H1 (cell line): ENCODE data around the gene C1orf116. TPM values are rescaled to one million over a fixed set of nuclear protein-coding genes. Genes with fewer than 3 reads are reported as not detected.

Source experiments
- CTCF ChIA-PET: fragments of 300-600 bp; sonication (Branson Sonifier 250); formaldehyde crosslinking; loops from one replicate; lab custom pipeline; 2021; ENCODE audit not compliant: partially characterized antibody; lab: Charles Lee
- POLR2A ChIA-PET: fragments of 300-600 bp; sonication (Branson Sonifier 250); formaldehyde crosslinking; loops from one replicate; lab custom pipeline; 2021; ENCODE audit warnings: inconsistent platforms; ENCODE audit not compliant: partially characterized antibody; lab: Charles Lee
- DNase-seq, 2 experiments: peaks; one replicate each; pipeline versions ENCODE4 v3.0.0 to v3.0.0-alpha.2; 2010 to 2022; ENCODE audit warnings: low spot score in 2 of 2, low read depth in 1 of 2, mixed read lengths in 1 of 2
- FAIRE-seq: peaks from 2 replicates; lab custom pipeline; 2011; peaks lifted over from hg19 to GRCh38; lab: Jason Lieb, UNC
- H2AFZ ChIP-seq: 2 replicates; pipeline ENCODE4 v1.8.1; 2012; ENCODE audit warnings: low read length, inconsistent platforms
- H2AK5ac ChIP-seq: 2 replicates; pipeline ENCODE4 v1.6.1; 2013; ENCODE audit warnings: low read depth, low read length
- H2BK120ac ChIP-seq: replicated peaks from 2 replicates; pipeline ENCODE3; 2013; ENCODE audit warnings: low read depth, low read length, inconsistent platforms
- H2BK12ac ChIP-seq: 2 replicates; pipeline ENCODE4 v1.6.1; 2013; ENCODE audit warnings: low read depth, low read length
- H2BK15ac ChIP-seq: 2 replicates; pipeline ENCODE4 v1.6.1; 2013; ENCODE audit warnings: low read length
- H2BK20ac ChIP-seq: 2 replicates; pipeline ENCODE4 v1.6.1; 2013; ENCODE audit warnings: low read length
- H2BK5ac ChIP-seq: 2 replicates; pipeline ENCODE4 v1.6.1; 2013; ENCODE audit warnings: low read depth, low read length
- H3K14ac ChIP-seq: 2 replicates; pipeline ENCODE4 v1.6.1; 2013; ENCODE audit warnings: inconsistent platforms; ENCODE audit not compliant: insufficient read length
- H3K18ac ChIP-seq: 2 replicates; pipeline ENCODE4 v1.6.1; 2013; ENCODE audit warnings: low read length; ENCODE audit errors: extremely low read depth
- H3K23ac ChIP-seq: 2 replicates; pipeline ENCODE4 v1.6.1; 2013; ENCODE audit warnings: inconsistent platforms; ENCODE audit not compliant: insufficient read length
- H3K23me2 ChIP-seq: 2 replicates; pipeline ENCODE4 v1.6.1; 2013; ENCODE audit warnings: low read depth, low read length
- H3K27ac ChIP-seq: 2 replicates; pipeline ENCODE4 v1.6.1; 2011; ENCODE audit warnings: low read depth, low read length, inconsistent platforms
- H3K27me3 ChIP-seq, 4 experiments: replicated peaks in 1 of 4; 1 replicate in 1 of 4; 2 replicates in 3 of 4; pipeline versions ENCODE4 v1.6.1 to v1.8.1; 2011 to 2013; ENCODE audit warnings: low read length in 3 of 4, mild to moderate bottlenecking in 3 of 4, inconsistent platforms in 2 of 4, mixed read lengths in 2 of 4, moderate library complexity in 1 of 4; ENCODE audit not compliant: control insufficient read depth in 3 of 4, insufficient read depth in 3 of 4; ENCODE audit errors: extremely low read depth in 1 of 4
- H3K36me3 ChIP-seq, 4 experiments: 2 replicates each; pipeline versions ENCODE4 v1.6.1 to v1.8.1; 2011 to 2013; ENCODE audit warnings: mild to moderate bottlenecking in 4 of 4, low read length in 3 of 4, moderate library complexity in 2 of 4, control low read depth in 1 of 4, inconsistent platforms in 1 of 4; ENCODE audit not compliant: insufficient read depth in 4 of 4, control insufficient read depth in 2 of 4
- H3K4ac ChIP-seq: replicated peaks from 2 replicates; pipeline ENCODE3; 2013; ENCODE audit warnings: low read length, low read depth, mixed read lengths, inconsistent platforms; ENCODE audit not compliant: insufficient read length
- H3K4me1 ChIP-seq, 4 experiments: replicated peaks in 1 of 4; 1 replicate in 1 of 4; 2 replicates in 3 of 4; pipeline versions ENCODE4 v1.6.1 to v1.8.1; 2011 to 2013; ENCODE audit warnings: low read length in 3 of 4, inconsistent platforms in 2 of 4, mixed read lengths in 1 of 4; ENCODE audit not compliant: insufficient read depth in 4 of 4, control insufficient read depth in 3 of 4
- H3K4me2 ChIP-seq, 2 experiments: 2 replicates each; pipeline versions ENCODE4 v1.6.1 to v1.8.1; 2011 to 2013; ENCODE audit warnings: low read depth in 2 of 2, low read length in 2 of 2, control low read depth in 1 of 2, inconsistent platforms in 1 of 2, mild to moderate bottlenecking in 1 of 2; ENCODE audit not compliant: insufficient read depth in 1 of 2
- H3K4me3 ChIP-seq, 4 experiments: fragments of 200-600, 300-600 bp in 1 of 4; sonication (generic), shearing (Covaris generic), sonication (Bioruptor Twin) in 1 of 4; 2 replicates each; pipeline versions ENCODE4 v1.5.1 to v1.8.1; 2011 to 2016; ENCODE audit warnings: low read length in 4 of 4, low read depth in 3 of 4, control low read depth in 2 of 4, inconsistent platforms in 2 of 4, mild to moderate bottlenecking in 2 of 4, mixed read lengths in 1 of 4, moderate library complexity in 1 of 4; ENCODE audit not compliant: insufficient read depth in 2 of 4; ENCODE audit errors: extremely low read depth in 1 of 4
- H3K56ac ChIP-seq: replicated peaks from 2 replicates; pipeline ENCODE3; 2013; ENCODE audit warnings: low read depth, mild to moderate bottlenecking, mixed read lengths, low read length, inconsistent platforms; ENCODE audit not compliant: insufficient read length
- H3K79me1 ChIP-seq: 2 replicates; pipeline ENCODE4 v1.6.1; 2013; ENCODE audit warnings: low read depth, low read length, control low read depth
- H3K79me2 ChIP-seq, 2 experiments: 2 replicates each; pipeline versions ENCODE4 v1.6.1 to v1.8.1; 2012 to 2013; ENCODE audit warnings: low read length in 2 of 2, mild to moderate bottlenecking in 2 of 2, inconsistent platforms in 1 of 2; ENCODE audit not compliant: insufficient read depth in 2 of 2, control insufficient read depth in 1 of 2
- H3K9ac ChIP-seq, 4 experiments: replicated peaks in 1 of 4; 1 replicate in 1 of 4; 2 replicates in 3 of 4; pipeline versions ENCODE4 v1.6.1 to v1.8.1; 2011 to 2013; ENCODE audit warnings: low read depth in 3 of 4, low read length in 3 of 4, control low read depth in 2 of 4, mild to moderate bottlenecking in 2 of 4, moderate library complexity in 2 of 4, inconsistent platforms in 1 of 4; ENCODE audit errors: extremely low read depth in 1 of 4
- H3K9me3 ChIP-seq, 2 experiments: 2 replicates each; pipeline versions ENCODE4 v1.6.1 to v1.8.1; 2012 to 2013; ENCODE audit warnings: mild to moderate bottlenecking in 2 of 2, moderate library complexity in 2 of 2, control low read depth in 1 of 2, inconsistent platforms in 1 of 2, low read depth in 1 of 2, low read length in 1 of 2, mixed read lengths in 1 of 2; ENCODE audit not compliant: insufficient read depth in 2 of 2
- H4K20me1 ChIP-seq, 2 experiments: replicated peaks in 1 of 2; 2 replicates each; pipeline versions ENCODE3 to v1.8.1; 2011 to 2013; ENCODE audit warnings: inconsistent platforms in 2 of 2, low read length in 2 of 2, mild to moderate bottlenecking in 1 of 2; ENCODE audit not compliant: insufficient read depth in 2 of 2, control insufficient read depth in 1 of 2
- H4K5ac ChIP-seq: 2 replicates; pipeline ENCODE4 v1.6.1; 2013; ENCODE audit warnings: low read length, low read depth, mixed read lengths, inconsistent platforms; ENCODE audit not compliant: insufficient read length
- H4K8ac ChIP-seq: 2 replicates; pipeline ENCODE4 v1.8.0; 2013; ENCODE audit warnings: mild to moderate bottlenecking, moderate library complexity, low read length, inconsistent platforms; ENCODE audit not compliant: insufficient read depth; ENCODE audit errors: extremely low read depth
- H4K91ac ChIP-seq: replicated peaks from 2 replicates; pipeline ENCODE3; 2013; ENCODE audit warnings: low read length, mixed read lengths, inconsistent platforms; ENCODE audit not compliant: insufficient read length
- BRCA1 ChIP-seq: IDR thresholded peaks from 2 replicates; pipeline ENCODE4 v1.6.1; 2012; ENCODE audit warnings: low read depth, low read length, improper control_type of control experiment
- CBX5 ChIP-seq: fragments of 300-800, 300-1000 bp; sonication (generic); IDR thresholded peaks from 2 replicates; pipeline ENCODE4 v1.7.1; 2016; ENCODE audit warnings: antibody characterized with exemption, low read length, low read depth
- CBX8 ChIP-seq: fragments of 300-800, 300-1000 bp; sonication (generic); IDR thresholded peaks from 2 replicates; pipeline ENCODE4 v1.7.1; 2016; ENCODE audit warnings: low read depth, low read length, borderline replicate concordance
- CHD1 ChIP-seq: IDR thresholded peaks from 2 replicates; pipeline ENCODE4 v1.6.1; 2012; ENCODE audit warnings: low read depth, low read length, improper control_type of control experiment
- GTF2F1 ChIP-seq: IDR thresholded peaks from 2 replicates; pipeline ENCODE4 v1.6.1; 2012; ENCODE audit warnings: low read depth, low read length, improper control_type of control experiment, borderline replicate concordance
- JUND ChIP-seq: IDR thresholded peaks from 2 replicates; pipeline ENCODE4 v1.6.1; 2011; ENCODE audit warnings: mild to moderate bottlenecking, improper control_type of control experiment, low read length
- KDM1A ChIP-seq: fragments of 200-600, 300-600 bp; sonication (generic); IDR thresholded peaks from 2 replicates; pipeline ENCODE4 v1.7.1; 2016; ENCODE audit warnings: mild to moderate bottlenecking, low read length, borderline replicate concordance
- POLR2A ChIP-seq, 2 experiments: IDR thresholded peaks; 1 replicate in 1 of 2; 2 replicates in 1 of 2; pipeline ENCODE4 v1.6.1; 2011; ENCODE audit warnings: low read depth in 2 of 2, low read length in 2 of 2, mild to moderate bottlenecking in 2 of 2; ENCODE audit errors: control extremely low read depth in 1 of 2
- RXRA ChIP-seq: IDR thresholded peaks from 2 replicates; pipeline ENCODE4 v1.6.1; 2011; ENCODE audit warnings: low read depth, mild to moderate bottlenecking, low read length, moderate library complexity; ENCODE audit not compliant: insufficient read depth
- SIRT6 ChIP-seq: IDR thresholded peaks from one replicate; pipeline ENCODE4 v1.7.1; 2012; ENCODE audit warnings: low read length, inconsistent platforms
- SRF ChIP-seq: IDR thresholded peaks from 2 replicates; pipeline ENCODE4 v1.6.1; 2011; ENCODE audit warnings: mild to moderate bottlenecking, low read depth, low read length, moderate library complexity
- SUZ12 ChIP-seq: fragments of 200-600 bp; sonication (generic); IDR thresholded peaks from 2 replicates; pipeline ENCODE4 v1.6.1; 2012; ENCODE audit warnings: mild to moderate bottlenecking, inconsistent platforms, low read length, moderate library complexity, mixed read lengths
- YY1 ChIP-seq: IDR thresholded peaks from 2 replicates; pipeline ENCODE4 v1.6.1; 2011; ENCODE audit warnings: low read depth, mild to moderate bottlenecking, low read length
- WGBS, 2 experiments: shearing (Covaris generic) in 1 of 2; methylation state at CpG; one replicate each; pipeline versions ENCODE4 v1.1.6 to v1.1.7; 2013 to 2015; ENCODE audit warnings: low lambda C conversion rate in 2 of 2, mixed read lengths in 2 of 2, inconsistent platforms in 1 of 2, low coverage in 1 of 2, missing lambda C conversion rate in 1 of 2; ENCODE audit not compliant: insufficient replicate concordance in 2 of 2, insufficient coverage in 1 of 2, insufficient read length in 1 of 2; ENCODE audit errors: extremely low coverage in 1 of 2, missing lambda C conversion rate in 1 of 2; 5-methylcytosine and 5-hydroxymethylcytosine counted together
- polyA plus RNA-seq, 7 experiments: library from polyadenylated mRNA; depleted of rRNA in 3 of 7; stranded (reverse) in 5 of 7; unstranded in 2 of 7; fragments of >200 nt in 5 of 7; fragments of 200-250 nt in 2 of 7; gene quantifications; 1 replicate in 5 of 7; 2 replicates in 1 of 7; 4 replicates in 1 of 7; pipeline versions ENCODE4 v1.2.1 to v1.2.3, GENCODE V29; 2011 to 2013; ENCODE audit warnings: missing spikeins in 2 of 7, mixed read lengths in 2 of 7
- total RNA-seq: library from RNA; stranded (reverse); fragmentation: NEBNext Ultra II Directional; extraction: Animal tissue kit (Norgen Biotek cat#: 25700); gene quantifications from 2 replicates; pipeline ENCODE4 v1.2.1, GENCODE V29; 2021

Gene C1orf116
- total and polyA plus RNA-seq, 2 of the 8 experiments (the other 6 are each of a cell fraction or from before 2014, with no cell fraction given), result 2.2 to 3.9 TPM

- H2BK15ac ChIP-seq, result no peak overlapping the region
- no peak overlapping the region for H3K56ac ChIP-seq
- no peak overlapping the region for H3K4me3 ChIP-seq
- no peak overlapping the region for H3K23ac ChIP-seq
- CTCF ChIA-PET, result interaction anchor here (0.6 to 1.9 kb wide), 6 partner anchors 9 to 431 kb away, joined by 3 to 4 read pairs (median 3); partner anchors contain the start of gene PFKFB2
- H2BK20ac ChIP-seq, result no peak overlapping the region
- DNase-seq, result no peak
- 96% methylated on average over 3 of the region's 3 CpGs; no CpG with 5 or more reads in 1 of the 2 experiments for WGBS, 2 experiments
- no peak overlapping the region for H2BK5ac ChIP-seq
- no peaks in the 10 kb centered on the region for H3K79me2 ChIP-seq
- no peak overlapping the region for H3K18ac ChIP-seq
- H3K36me3 ChIP-seq, result peaks cover 3 to 47% (median 27%) of the 10 kb centered on the region in 4 experiments
- POLR2A ChIA-PET, result no interaction called here
- no peak overlapping the region for H3K14ac ChIP-seq
- H4K5ac ChIP-seq, result no peak overlapping the region
- 0 out of 2 replicates have a peak, but pooled peaks cover 2% of the 10 kb centered on the region for H3K79me1 ChIP-seq
- FAIRE-seq, result no peak
- no peak for TF ChIP-seq CBX8
- no peak for TF ChIP-seq POLR2A (IDR thresholded peaks at IDR 0.05; ENCODE audit: control extremely low read depth in 1 of 2, low read depth in 2 of 2, low read length in 2 of 2)
- no peak for TF ChIP-seq BRCA1
- no peak for TF ChIP-seq RXRA
- no peak for TF ChIP-seq CHD1
- no peak for TF ChIP-seq SIRT6
- TF ChIP-seq YY1, result no peak
- no peak for TF ChIP-seq SUZ12
- TF ChIP-seq GTF2F1, result no peak
- no peak for TF ChIP-seq JUND
- TF ChIP-seq CBX5, result no peak
- TF ChIP-seq SRF, result no peak
- TF ChIP-seq KDM1A, result no peak
- H4K91ac ChIP-seq, result no peak overlapping the region
- H3K4me2 ChIP-seq, result no peak overlapping the region
- H2AFZ ChIP-seq, result no peak overlapping the region
- H4K20me1 ChIP-seq, result peaks cover 0 to 2% of the 10 kb centered on the region in 2 experiments
- H2AK5ac ChIP-seq, result no peak overlapping the region
- no peaks in the 10 kb centered on the region for H3K4me1 ChIP-seq
- no peak overlapping the region for H2BK12ac ChIP-seq
- no peaks in the 10 kb centered on the region for H3K9me3 ChIP-seq
- no peaks in the 10 kb centered on the region for H3K27me3 ChIP-seq
- no peaks in the 10 kb centered on the region for H3K23me2 ChIP-seq
- no peak overlapping the region for H3K27ac ChIP-seq
- no peak overlapping the region for H2BK120ac ChIP-seq
- no peak overlapping the region for H4K8ac ChIP-seq
- no peak overlapping the region for H3K4ac ChIP-seq
- H3K9ac ChIP-seq, result no peak overlapping the region
Measured at GRCh38 chr1:207069061-207069460, 36.5 kb upstream of the C1orf116 start.
